Activated CD4-positive, alpha-beta T cell treated with anti-CD3 and anti-CD28 coated beads, Interleukin-2, amount 10 ng/mL, durations not matched to agents 24 days and 14 days (primary cell): ENCODE data around the gene CTSE. TPM values are rescaled to one million over a fixed set of nuclear protein-coding genes. Genes with fewer than 3 reads are reported as not detected.

Experiments used
- DNase-seq: peaks from one replicate; pipeline ENCODE4 v3.0.0; 2022
- H3K27ac Mint-ChIP-seq: one replicate; pipeline ENCODE4 v1.8.0; 2022; ENCODE audit warnings: mild to moderate bottlenecking, mixed read lengths
- H3K27me3 Mint-ChIP-seq: one replicate; pipeline ENCODE4 v1.8.0; 2022; ENCODE audit warnings: mixed read lengths
- H3K36me3 Mint-ChIP-seq: one replicate; pipeline ENCODE4 v1.8.0; 2022; ENCODE audit warnings: low read depth, mild to moderate bottlenecking, mixed read lengths
- H3K4me1 Mint-ChIP-seq: one replicate; pipeline ENCODE4 v1.8.0; 2021; ENCODE audit warnings: mixed read lengths
- H3K4me3 Mint-ChIP-seq: one replicate; pipeline ENCODE4 v1.8.0; 2022; ENCODE audit warnings: mild to moderate bottlenecking, moderate library complexity, mixed read lengths
- H3K9me3 Mint-ChIP-seq: one replicate; pipeline ENCODE4 v1.8.0; 2021; ENCODE audit warnings: mixed read lengths
- intact Hi-C: fragments of 100-400 bp; cut with micrococcal nuclease; formaldehyde crosslinking; loops from one replicate; pipeline ENCODE4 v1.15.1; 2023
- total RNA-seq: library from RNA; stranded (reverse); gene quantifications from 2 replicates; pipeline ENCODE4 v1.2.3, GENCODE V29; 2022

Gene CTSE
- total RNA-seq, 1 donor from 2014 or later = not detected

GRCh38 chr1:205959789-205960188 lies 63.9 kb downstream of the CTSE start:
- no peak overlapping the region for H3K27ac Mint-ChIP-seq
- intact Hi-C loops = no loop called here
- no peaks in the 10 kb centered on the region for H3K36me3 Mint-ChIP-seq
- H3K9me3 Mint-ChIP-seq = no peaks in the 10 kb centered on the region
- no peak overlapping the region for H3K4me3 Mint-ChIP-seq
- DNase-seq = no peak
- H3K4me1 Mint-ChIP-seq = peaks cover 14% of the 10 kb centered on the region
- H3K27me3 Mint-ChIP-seq = peaks cover 27% of the 10 kb centered on the region

Other genes with a start within 250 kb of the CTSE start
- 27.8 and 29.1 TPM in 2 replicates for gene RAB29, start 248.4 kb downstream of the CTSE start, total RNA-seq
- 29.5 and 30.1 TPM in 2 replicates for gene SLC41A1, start 210.7 kb downstream of the CTSE start, total RNA-seq
- 0.16 and 0.71 TPM in 2 replicates for gene PM20D1, start 173.8 kb downstream of the CTSE start, total RNA-seq
- gene SLC26A9, start 80.4 kb downstream of the CTSE start, total RNA-seq = not detected in 2 replicates
- gene RAB7B, start 20.5 kb downstream of the CTSE start, total RNA-seq = not detected in 2 replicates
- gene RHEX, start 29.3 kb upstream of the CTSE start, total RNA-seq = not detected in 2 replicates
- gene AVPR1B, start 93.5 kb upstream of the CTSE start, total RNA-seq = not detected in 2 replicates
- gene FAM72A, start 178.9 kb upstream of the CTSE start, total RNA-seq = 29.1 and 35.5 TPM in 2 replicates
- gene SRGAP2, start 179.6 kb upstream of the CTSE start, total RNA-seq = 102 and 105 TPM in 2 replicates